Measurements from ENCODE around the gene PRAMEF33. TPM values are rescaled to one million over a fixed set of nuclear protein-coding genes. Genes with fewer than 3 reads are reported as not detected.
A peak's percentile ranks its signal among the peaks of the same experiment; 100 is the strongest.
"Not testable (repeated sequence)": the region's sequence is repeated elsewhere in the genome, so short reads cannot be mapped to it uniquely, and the experiment has no call there.

Gene PRAMEF33
- total and polyA plus RNA-seq, 4 donors: not detected

GRCh38 chr1:13356774-13357173, 53.4 kb downstream of the PRAMEF33 start:
- peak; percentile 17 for TF ChIP-seq CTCF (IDR thresholded peaks at IDR 0.05; ENCODE audit: control extremely low read depth, extremely low read depth)
- DNase-seq: peak in 2 of 3 donors; percentile 54 to 57
- not testable (repeated sequence) for H3K9ac ChIP-seq (ENCODE audit: insufficient read depth in 1 of 2, low read length in 2 of 2); H3K4me3 ChIP-seq; H3K36me3 ChIP-seq (ENCODE audit: control insufficient read depth in 4 of 4, insufficient read depth in 4 of 4, low read length in 4 of 4); ATAC-seq (ENCODE audit: insufficient read depth, low FRiP score); H3K4me1 ChIP-seq (ENCODE audit: control insufficient read depth in 5 of 5, insufficient read depth in 5 of 5, low read length in 5 of 5); H3K9me3 ChIP-seq (ENCODE audit: control insufficient read depth in 4 of 4, insufficient read depth in 3 of 4, low read length in 3 of 4); H3K27ac ChIP-seq (ENCODE audit: low read depth in 1 of 2, low read length in 1 of 2); H3K27me3 ChIP-seq (ENCODE audit: control insufficient read depth in 3 of 3, insufficient read depth in 3 of 3, low read length in 2 of 3)
- WGBS, 2 donors: 1% methylated on average over 5 of the region's 5 CpGs

Small RNA genes lying within 50 kb of the gene (small RNA-seq; reads per million reads assigned to genes)
- not detected for gene RNU6-771P (ENCODE audit: low replicate concordance)

Other genes starting within 250 kb of the PRAMEF33 start
- not detected for gene PRAMEF27, start 247.0 kb upstream of the PRAMEF33 start, total RNA-seq
- gene PRAMEF27, start 247.0 kb upstream of the PRAMEF33 start, polyA plus RNA-seq: not detected
- gene HNRNPCL3, start 242.8 kb upstream of the PRAMEF33 start, total RNA-seq: not detected
- gene HNRNPCL3, start 242.8 kb upstream of the PRAMEF33 start, polyA plus RNA-seq: not detected
- not detected for gene PRAMEF25, start 232.8 kb upstream of the PRAMEF33 start, total RNA-seq
- not detected for gene PRAMEF25, start 232.8 kb upstream of the PRAMEF33 start, polyA plus RNA-seq
- not detected for gene HNRNPCL2, start 186.7 kb upstream of the PRAMEF33 start, total RNA-seq
- gene HNRNPCL2, start 186.7 kb upstream of the PRAMEF33 start, polyA plus RNA-seq: not detected
- not detected for gene PRAMEF26, start 147.5 kb upstream of the PRAMEF33 start, total RNA-seq
- not detected for gene PRAMEF26, start 147.5 kb upstream of the PRAMEF33 start, polyA plus RNA-seq
- not detected for gene HNRNPCL4, start 137.9 kb upstream of the PRAMEF33 start, total RNA-seq
- gene HNRNPCL4, start 137.9 kb upstream of the PRAMEF33 start, polyA plus RNA-seq: not detected
- gene PRAMEF9, start 131.7 kb upstream of the PRAMEF33 start, total RNA-seq: not detected
- gene PRAMEF9, start 131.7 kb upstream of the PRAMEF33 start, polyA plus RNA-seq: not detected
- gene PRAMEF13, start 102.1 kb upstream of the PRAMEF33 start, total RNA-seq: not detected
- gene PRAMEF13, start 102.1 kb upstream of the PRAMEF33 start, polyA plus RNA-seq: not detected
- not detected for gene PRAMEF18, start 77.4 kb upstream of the PRAMEF33 start, total RNA-seq
- not detected for gene PRAMEF18, start 77.4 kb upstream of the PRAMEF33 start, polyA plus RNA-seq
- gene PRAMEF5, start 49.3 kb upstream of the PRAMEF33 start, total RNA-seq: not detected
- gene PRAMEF5, start 49.3 kb upstream of the PRAMEF33 start, polyA plus RNA-seq: not detected
- not detected for gene PRAMEF8, start 18.4 kb upstream of the PRAMEF33 start, total RNA-seq
- gene PRAMEF8, start 18.4 kb upstream of the PRAMEF33 start, polyA plus RNA-seq: not detected
- gene PRAMEF15, start 12.0 kb downstream of the PRAMEF33 start, total RNA-seq: not detected
- gene PRAMEF15, start 12.0 kb downstream of the PRAMEF33 start, polyA plus RNA-seq: not detected
- not detected for gene PRAMEF14, start 43.6 kb downstream of the PRAMEF33 start, total RNA-seq
- gene PRAMEF14, start 43.6 kb downstream of the PRAMEF33 start, polyA plus RNA-seq: not detected
- not detected for gene PRAMEF19, start 68.4 kb downstream of the PRAMEF33 start, total RNA-seq
- gene PRAMEF19, start 68.4 kb downstream of the PRAMEF33 start, polyA plus RNA-seq: not detected
- not detected for gene PRAMEF17, start 86.1 kb downstream of the PRAMEF33 start, total RNA-seq
- not detected for gene PRAMEF17, start 86.1 kb downstream of the PRAMEF33 start, polyA plus RNA-seq
- gene PRAMEF20, start 106.9 kb downstream of the PRAMEF33 start, total RNA-seq: not detected
- not detected for gene PRAMEF20, start 106.9 kb downstream of the PRAMEF33 start, polyA plus RNA-seq
- not detected for gene LRRC38, start 210.5 kb downstream of the PRAMEF33 start, total RNA-seq
- gene LRRC38, start 210.5 kb downstream of the PRAMEF33 start, polyA plus RNA-seq: under 1 TPM in 1 of 2 donors, not detected in 1; 0.07 TPM